ENCODE measurements around the gene LTO1.

LTO1 gene

GRCh38 chr11:69716891-69717747, 42.0 kb upstream of the LTO1 start:
- Histone ChIP-seq H3K4me3 (ENCODE audit: low read depth in 1 of 2, low read length in 1 of 2) (no peak overlapping the region), H3K27ac (no peak overlapping the region), H3K4me1 (ENCODE audit: control insufficient read depth in 1 of 2, insufficient read depth in 1 of 2, low read depth in 1 of 2, low read length in 1 of 2) (peaks cover 6 to 7% of the 10 kb centered on the region in 2 experiments), H3K27me3 (peaks cover 77% of the 10 kb centered on the region), H3K36me3 (no peaks in the 10 kb centered on the region), H3K9me3 (no peaks in the 10 kb centered on the region)
- TF ChIP-seq CTCF (IDR thresholded peaks at IDR 0.05) = no peak

GRCh38 chr11:69716099-69716498, 40.9 kb upstream of the LTO1 start:
- Histone ChIP-seq H3K36me3 (no peaks in the 10 kb centered on the region), H3K27ac (no peak overlapping the region), H3K27me3 (peaks cover 75% of the 10 kb centered on the region), H3K9me3 (no peaks in the 10 kb centered on the region), H3K4me1 (ENCODE audit: control insufficient read depth in 1 of 2, insufficient read depth in 1 of 2, low read depth in 1 of 2, low read length in 1 of 2) (peaks cover 9 to 11% of the 10 kb centered on the region in 2 experiments), H3K4me3 (ENCODE audit: low read depth in 1 of 2, low read length in 1 of 2) (no peak overlapping the region)
- no peak for TF ChIP-seq CTCF (IDR thresholded peaks at IDR 0.05)

GRCh38 chr11:69715446-69715845, 40.3 kb upstream of the LTO1 start:
- Histone ChIP-seq H3K27me3 (peaks cover 68% of the 10 kb centered on the region), H3K27ac (no peak overlapping the region), H3K4me3 (ENCODE audit: low read depth in 1 of 2, low read length in 1 of 2) (no peak overlapping the region), H3K9me3 (no peaks in the 10 kb centered on the region), H3K36me3 (no peaks in the 10 kb centered on the region), H3K4me1 (ENCODE audit: control insufficient read depth in 1 of 2, insufficient read depth in 1 of 2, low read depth in 1 of 2, low read length in 1 of 2) (peaks cover 9 to 11% of the 10 kb centered on the region in 2 experiments)
- no peak for TF ChIP-seq CTCF (IDR thresholded peaks at IDR 0.05)

- H3K27me3 ChIP-seq = peaks cover 65% of the 10 kb centered on the region
- no peak overlapping the region for H3K4me3 ChIP-seq (ENCODE audit: low read depth in 1 of 2, low read length in 1 of 2)
- no peak overlapping the region for H3K27ac ChIP-seq
- H3K4me1 ChIP-seq (ENCODE audit: control insufficient read depth in 1 of 2, insufficient read depth in 1 of 2, low read depth in 1 of 2, low read length in 1 of 2) = peaks cover 9 to 11% of the 10 kb centered on the region in 2 experiments
- H3K9me3 ChIP-seq = no peaks in the 10 kb centered on the region
- no peak for TF ChIP-seq CTCF (IDR thresholded peaks at IDR 0.05)
- no peaks in the 10 kb centered on the region for H3K36me3 ChIP-seq
Observed at GRCh38 chr11:69711822-69712801, 37.0 kb upstream of the LTO1 start.

- peaks cover 79% of the 10 kb centered on the region for H3K27me3 ChIP-seq
- no peaks in the 10 kb centered on the region for H3K9me3 ChIP-seq
- TF ChIP-seq CTCF (IDR thresholded peaks at IDR 0.05) = no peak
- H3K27ac ChIP-seq = no peak overlapping the region
- no peak overlapping the region for H3K4me3 ChIP-seq (ENCODE audit: low read depth in 1 of 2, low read length in 1 of 2)
- H3K36me3 ChIP-seq = no peaks in the 10 kb centered on the region
- H3K4me1 ChIP-seq (ENCODE audit: control insufficient read depth in 1 of 2, insufficient read depth in 1 of 2, low read depth in 1 of 2, low read length in 1 of 2) = peaks cover 9 to 11% of the 10 kb centered on the region in 2 experiments
Observed at GRCh38 chr11:69708736-69709401, 33.7 kb upstream of the LTO1 start.

All from neutrophil (primary cell).